Middle frontal gyrus (tissue), 1 donor: ENCODE results near the gene SREK1.
"Not testable (repeated sequence)": the region's sequence is repeated elsewhere in the genome, so short reads cannot be mapped to it uniquely, and the experiment has no call there.

Source experiments
- DNase-seq: peaks from one replicate; pipeline ENCODE4 v3.0.0-alpha.2; 2015; ENCODE audit warnings: low spot score; ENCODE audit errors: extremely low spot score

SREK1 gene

GRCh38 chr5:66144074-66144833, at the start of gene SREK1:
Gene SREK1, plus strand, starts transcription at chr5:66144300. Its CDS starts 77 bp downstream, at chr5:66144377.
- DNase-seq, result peak; percentile 91

- no peak for DNase-seq
Measured at GRCh38 chr5:66100851-66101250, 43.2 kb upstream of the SREK1 start.

GRCh38 chr5:66113160-66113559, 30.9 kb upstream of the SREK1 start:
- no peak for DNase-seq

GRCh38 chr5:66118304-66118703, 25.8 kb upstream of the SREK1 start:
- DNase-seq, result no peak

- DNase-seq, result no peak
Measured at GRCh38 chr5:66122379-66123034, 21.6 kb upstream of the SREK1 start.

GRCh38 chr5:66129144-66129543, 15.0 kb upstream of the SREK1 start:
- DNase-seq, result no peak

GRCh38 chr5:66130493-66130892, 13.6 kb upstream of the SREK1 start:
- no peak for DNase-seq

- no peak for DNase-seq
Measured at GRCh38 chr5:66134407-66134861, 9.7 kb upstream of the SREK1 start.

- DNase-seq, result no peak
Measured at GRCh38 chr5:66136053-66136452, 8.0 kb upstream of the SREK1 start.

- DNase-seq, result not testable (repeated sequence)
Measured at GRCh38 chr5:66136944-66137343, 7.2 kb upstream of the SREK1 start.

- DNase-seq, result no peak
Measured at GRCh38 chr5:66138637-66139317, 5.3 kb upstream of the SREK1 start.

- no peak for DNase-seq
Measured at GRCh38 chr5:66139318-66139712, 4.8 kb upstream of the SREK1 start.

GRCh38 chr5:66142417-66142816, 1.7 kb upstream of the SREK1 start:
- no peak for DNase-seq

- DNase-seq, result no peak
Measured at GRCh38 chr5:66143473-66144073, 527 bp upstream of the SREK1 start.

GRCh38 chr5:66144834-66145390, 812 bp downstream of the SREK1 start:
- peak; percentile 42 for DNase-seq

GRCh38 chr5:66145737-66146136, 1.6 kb downstream of the SREK1 start:
- no peak for DNase-seq

GRCh38 chr5:66149950-66150349, 5.8 kb downstream of the SREK1 start:
- no peak for DNase-seq

GRCh38 chr5:66151030-66151429, 6.9 kb downstream of the SREK1 start:
- no peak for DNase-seq

- no peak for DNase-seq
Measured at GRCh38 chr5:66151491-66151890, 7.4 kb downstream of the SREK1 start.

GRCh38 chr5:66157046-66157445, 12.9 kb downstream of the SREK1 start:
- DNase-seq, result no peak

GRCh38 chr5:66161356-66161755, 17.3 kb downstream of the SREK1 start:
- no peak for DNase-seq
